Measurements from ENCODE around the gene ITSN1.

The ITSN1 gene

GRCh38 chr21:33820230-33820770, 178.0 kb downstream of the ITSN1 start:
- Histone ChIP-seq H3K4me3 (ENCODE audit: low read length) (no peak overlapping the region), H3K36me3 (ENCODE audit: insufficient read depth, low read length) (peaks cover 31% of the 10 kb centered on the region), H3K4me2 (ENCODE audit: low read length) (no peak overlapping the region), H3K9me3 (replicated peaks; ENCODE audit: low read length) (no peaks in the 10 kb centered on the region), H3K27me3 (ENCODE audit: control insufficient read depth, insufficient read depth, low read length) (no peaks in the 10 kb centered on the region), H3K4me1 (ENCODE audit: control insufficient read depth, insufficient read depth, low read length) (peaks cover 10% of the 10 kb centered on the region), H3K9ac (ENCODE audit: low read depth, low read length) (no peak overlapping the region)

GRCh38 chr21:33820798-33821197, 178.5 kb downstream of the ITSN1 start:
- Histone ChIP-seq H3K9me3 (replicated peaks; ENCODE audit: low read length) (no peaks in the 10 kb centered on the region), H3K9ac (ENCODE audit: low read depth, low read length) (no peak overlapping the region), H3K4me3 (ENCODE audit: low read length) (no peak overlapping the region), H3K4me2 (ENCODE audit: low read length) (no peak overlapping the region), H3K27me3 (ENCODE audit: control insufficient read depth, insufficient read depth, low read length) (no peaks in the 10 kb centered on the region), H3K36me3 (ENCODE audit: insufficient read depth, low read length) (peaks cover 27% of the 10 kb centered on the region), H3K4me1 (ENCODE audit: control insufficient read depth, insufficient read depth, low read length) (peaks cover 15% of the 10 kb centered on the region)

GRCh38 chr21:33821503-33822322, 179.4 kb downstream of the ITSN1 start:
- Histone ChIP-seq H3K36me3 (ENCODE audit: insufficient read depth, low read length) (peaks cover 22% of the 10 kb centered on the region), H3K9ac (ENCODE audit: low read depth, low read length) (no peak overlapping the region), H3K9me3 (replicated peaks; ENCODE audit: low read length) (no peaks in the 10 kb centered on the region), H3K4me1 (ENCODE audit: control insufficient read depth, insufficient read depth, low read length) (peaks cover 21% of the 10 kb centered on the region), H3K4me3 (ENCODE audit: low read length) (no peak overlapping the region), H3K27me3 (ENCODE audit: control insufficient read depth, insufficient read depth, low read length) (no peaks in the 10 kb centered on the region), H3K4me2 (ENCODE audit: low read length) (no peak overlapping the region)

GRCh38 chr21:33824156-33824941, 182.0 kb downstream of the ITSN1 start:
- no peak overlapping the region for H3K4me3 ChIP-seq (ENCODE audit: low read length)
- H3K9ac ChIP-seq (ENCODE audit: low read depth, low read length), result no peak overlapping the region
- no peaks in the 10 kb centered on the region for H3K9me3 ChIP-seq (replicated peaks; ENCODE audit: low read length)
- no peaks in the 10 kb centered on the region for H3K27me3 ChIP-seq (ENCODE audit: control insufficient read depth, insufficient read depth, low read length)
- H3K4me1 ChIP-seq (ENCODE audit: control insufficient read depth, insufficient read depth, low read length), result peaks cover 21% of the 10 kb centered on the region
- peaks cover 32% of the 10 kb centered on the region for H3K36me3 ChIP-seq (ENCODE audit: insufficient read depth, low read length)
- peak overlapping the region; percentile 37 for H3K4me2 ChIP-seq (ENCODE audit: low read length)

- H3K9ac ChIP-seq (ENCODE audit: low read depth, low read length), result no peak overlapping the region
- no peaks in the 10 kb centered on the region for H3K9me3 ChIP-seq (replicated peaks; ENCODE audit: low read length)
- H3K4me1 ChIP-seq (ENCODE audit: control insufficient read depth, insufficient read depth, low read length), result peaks cover 21% of the 10 kb centered on the region
- H3K27me3 ChIP-seq (ENCODE audit: control insufficient read depth, insufficient read depth, low read length), result no peaks in the 10 kb centered on the region
- H3K36me3 ChIP-seq (ENCODE audit: insufficient read depth, low read length), result peaks cover 43% of the 10 kb centered on the region
- H3K4me3 ChIP-seq (ENCODE audit: low read length), result no peak overlapping the region
- H3K4me2 ChIP-seq (ENCODE audit: low read length), result no peak overlapping the region
These were observed 183.1 kb downstream of the ITSN1 start for GRCh38 chr21:33825419-33825818.

- peaks cover 21% of the 10 kb centered on the region for H3K4me1 ChIP-seq (ENCODE audit: control insufficient read depth, insufficient read depth, low read length)
- H3K9me3 ChIP-seq (replicated peaks; ENCODE audit: low read length), result no peaks in the 10 kb centered on the region
- H3K9ac ChIP-seq (ENCODE audit: low read depth, low read length), result no peak overlapping the region
- no peaks in the 10 kb centered on the region for H3K27me3 ChIP-seq (ENCODE audit: control insufficient read depth, insufficient read depth, low read length)
- H3K4me3 ChIP-seq (ENCODE audit: low read length), result no peak overlapping the region
- H3K4me2 ChIP-seq (ENCODE audit: low read length), result no peak overlapping the region
- peaks cover 40% of the 10 kb centered on the region for H3K36me3 ChIP-seq (ENCODE audit: insufficient read depth, low read length)
These were observed 183.6 kb downstream of the ITSN1 start for GRCh38 chr21:33825915-33826314.

DNA sequence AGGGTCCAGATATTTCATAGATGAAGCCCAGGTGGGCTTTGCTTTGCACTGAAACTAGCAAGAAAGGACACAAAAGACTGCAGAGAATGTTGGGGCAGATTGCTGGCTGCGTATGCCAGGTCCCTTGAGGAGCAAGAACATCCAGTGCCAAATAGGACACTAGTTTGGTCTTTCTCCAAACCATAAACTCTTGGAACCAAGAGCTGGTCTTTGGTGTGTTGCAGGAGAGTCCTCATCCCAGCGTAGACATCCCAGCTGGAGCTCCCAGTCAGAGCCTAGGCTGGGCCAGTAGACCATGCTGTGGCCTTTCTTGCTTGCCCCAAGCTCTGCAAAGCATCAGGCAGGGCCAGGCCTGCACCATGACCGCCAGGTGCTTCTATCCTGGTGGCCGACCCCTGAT, 185.8 kb downstream of the ITSN1 start:
- Histone ChIP-seq H3K9ac (ENCODE audit: low read depth, low read length) (no peak overlapping the region), H3K4me1 (ENCODE audit: control insufficient read depth, insufficient read depth, low read length) (peaks cover 21% of the 10 kb centered on the region), H3K4me2 (ENCODE audit: low read length) (no peak overlapping the region), H3K36me3 (ENCODE audit: insufficient read depth, low read length) (peaks cover 52% of the 10 kb centered on the region), H3K27me3 (ENCODE audit: control insufficient read depth, insufficient read depth, low read length) (no peaks in the 10 kb centered on the region), H3K9me3 (replicated peaks; ENCODE audit: low read length) (no peaks in the 10 kb centered on the region), H3K4me3 (ENCODE audit: low read length) (no peak overlapping the region)

GRCh38 chr21:33828577-33828976, 186.3 kb downstream of the ITSN1 start:
- Histone ChIP-seq H3K9ac (ENCODE audit: low read depth, low read length) (no peak overlapping the region), H3K4me2 (ENCODE audit: low read length) (no peak overlapping the region), H3K4me1 (ENCODE audit: control insufficient read depth, insufficient read depth, low read length) (peaks cover 21% of the 10 kb centered on the region), H3K27me3 (ENCODE audit: control insufficient read depth, insufficient read depth, low read length) (no peaks in the 10 kb centered on the region), H3K9me3 (replicated peaks; ENCODE audit: low read length) (no peaks in the 10 kb centered on the region), H3K4me3 (ENCODE audit: low read length) (no peak overlapping the region), H3K36me3 (ENCODE audit: insufficient read depth, low read length) (peaks cover 48% of the 10 kb centered on the region)

DNA sequence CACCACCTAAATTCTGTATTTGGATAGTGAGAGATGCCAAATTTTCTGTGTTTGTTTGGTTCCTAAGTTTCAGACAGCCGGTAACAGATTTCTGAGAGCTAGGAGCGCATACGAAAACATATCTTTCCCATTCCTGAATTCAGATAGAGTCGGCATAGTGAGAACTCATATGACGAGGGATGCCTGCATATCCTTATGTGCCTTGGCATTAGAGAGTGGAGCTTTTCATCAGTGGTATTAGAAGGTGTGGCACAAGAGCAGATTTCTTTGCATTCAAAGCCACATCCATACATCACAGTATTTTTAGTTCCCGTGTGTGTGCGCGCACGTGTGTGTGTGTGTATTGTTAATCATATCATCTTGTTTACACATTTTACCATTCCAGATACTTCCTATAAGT, 187.5 kb downstream of the ITSN1 start:
- Histone ChIP-seq H3K36me3 (ENCODE audit: insufficient read depth, low read length) (peaks cover 53% of the 10 kb centered on the region), H3K4me2 (ENCODE audit: low read length) (no peak overlapping the region), H3K27me3 (ENCODE audit: control insufficient read depth, insufficient read depth, low read length) (no peaks in the 10 kb centered on the region), H3K9ac (ENCODE audit: low read depth, low read length) (no peak overlapping the region), H3K9me3 (replicated peaks; ENCODE audit: low read length) (no peaks in the 10 kb centered on the region), H3K4me3 (ENCODE audit: low read length) (no peak overlapping the region), H3K4me1 (ENCODE audit: control insufficient read depth, insufficient read depth, low read length) (peaks cover 13% of the 10 kb centered on the region)

- Histone ChIP-seq H3K27me3 (ENCODE audit: control insufficient read depth, insufficient read depth, low read length) (no peaks in the 10 kb centered on the region), H3K9me3 (replicated peaks; ENCODE audit: low read length) (no peaks in the 10 kb centered on the region), H3K4me3 (ENCODE audit: low read length) (no peak overlapping the region), H3K4me2 (ENCODE audit: low read length) (no peak overlapping the region), H3K4me1 (ENCODE audit: control insufficient read depth, insufficient read depth, low read length) (no peaks in the 10 kb centered on the region), H3K9ac (ENCODE audit: low read depth, low read length) (no peak overlapping the region), H3K36me3 (ENCODE audit: insufficient read depth, low read length) (peaks cover 63% of the 10 kb centered on the region)
These were observed 189.8 kb downstream of the ITSN1 start for GRCh38 chr21:33831962-33832659.

- H3K36me3 ChIP-seq (ENCODE audit: insufficient read depth, low read length), result peaks cover 56% of the 10 kb centered on the region
- H3K4me3 ChIP-seq (ENCODE audit: low read length), result no peak overlapping the region
- no peaks in the 10 kb centered on the region for H3K9me3 ChIP-seq (replicated peaks; ENCODE audit: low read length)
- no peaks in the 10 kb centered on the region for H3K4me1 ChIP-seq (ENCODE audit: control insufficient read depth, insufficient read depth, low read length)
- H3K9ac ChIP-seq (ENCODE audit: low read depth, low read length), result no peak overlapping the region
- no peak overlapping the region for H3K4me2 ChIP-seq (ENCODE audit: low read length)
- H3K27me3 ChIP-seq (ENCODE audit: control insufficient read depth, insufficient read depth, low read length), result no peaks in the 10 kb centered on the region
These were observed 192.7 kb downstream of the ITSN1 start for GRCh38 chr21:33834801-33835500.

Measured in skeletal muscle satellite cell (primary cell).